Lower leg skin (tissue), 3 donors: ENCODE data around the gene KRT84.

Experiments
- CTCF ChIP-seq, 3 donors: fragments of 450-650 bp; IDR thresholded peaks; one replicate each; pipeline ENCODE4 v1.5.1; 2016; ENCODE audit warnings: antibody characterized with exemption in 3 of 3, mild to moderate bottlenecking in 3 of 3, moderate library complexity in 2 of 3
- POLR2A ChIP-seq, 2 donors: fragments of 450-650 bp; IDR thresholded peaks; one replicate each; pipeline ENCODE4 v1.6.1; 2016 to 2017; ENCODE audit warnings: antibody characterized with exemption in 2 of 2, mild to moderate bottlenecking in 1 of 2, moderate library complexity in 1 of 2

DNA sequence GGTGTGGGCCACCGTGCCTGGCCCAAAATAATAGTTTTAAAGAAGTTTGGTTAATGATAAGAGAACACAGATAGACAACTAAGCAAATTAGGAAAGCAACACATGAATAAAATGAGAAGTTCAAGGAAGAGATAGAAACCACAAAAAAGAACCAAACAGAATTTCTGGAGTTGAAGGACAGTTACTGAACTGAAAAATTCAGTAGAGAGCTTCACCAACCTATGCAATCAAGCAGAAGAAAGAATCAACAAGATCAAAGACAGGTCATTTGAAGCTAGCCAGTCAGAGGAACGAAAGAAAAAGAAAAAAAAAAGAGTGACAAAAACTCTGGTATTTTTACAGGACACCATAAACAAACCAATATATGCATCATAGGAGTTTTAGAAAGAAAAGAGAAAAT lies 48.8 kb downstream of the KRT84 start:
- TF ChIP-seq CTCF (IDR thresholded peaks at IDR 0.05), result no peak
- TF ChIP-seq POLR2A (IDR thresholded peaks at IDR 0.05), result no peak
